HG02763 (cell line): Measurements from ENCODE around the gene NUBPL.
"Not testable (repeated sequence)": the region's sequence is repeated elsewhere in the genome, so short reads cannot be mapped to it uniquely, and the experiment has no call there.

ENCODE experiments used
- ATAC-seq: cut with Tn5 transposase; IDR thresholded peaks from one replicate; pipeline ENCODE4 v1.9.1; 2021; ENCODE audit warnings: mild to moderate bottlenecking, moderate library complexity; ENCODE audit not compliant: unreplicated experiment

NUBPL gene

GRCh38 chr14:31802838-31803237 is 241.6 kb downstream of the NUBPL start:
- no peak for ATAC-seq

DNA sequence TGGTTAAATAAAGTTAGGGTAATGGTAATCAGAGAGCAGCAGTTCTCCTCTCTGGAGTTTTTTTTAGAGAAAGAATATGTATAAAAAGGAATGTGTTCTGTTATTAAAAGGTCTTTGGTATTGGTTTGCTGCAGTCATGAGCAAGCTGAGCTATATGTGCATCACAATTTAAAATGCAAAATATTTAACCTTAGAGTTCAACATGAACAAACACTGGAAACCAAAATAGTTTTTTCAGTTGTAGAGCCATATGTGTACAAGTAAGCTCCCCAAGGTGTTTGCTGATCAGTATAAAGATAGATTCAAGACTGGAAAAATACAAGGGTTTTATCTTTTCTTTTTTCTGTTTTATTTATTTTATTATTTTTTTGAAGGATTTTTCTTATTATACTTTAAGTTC is 245.0 kb downstream of the NUBPL start:
- no peak for ATAC-seq

GRCh38 chr14:31811693-31812628 is 250.8 kb downstream of the NUBPL start:
- ATAC-seq: not testable (repeated sequence)

- not testable (repeated sequence) for ATAC-seq
Observed at GRCh38 chr14:31813724-31814490, 252.7 kb downstream of the NUBPL start.

DNA sequence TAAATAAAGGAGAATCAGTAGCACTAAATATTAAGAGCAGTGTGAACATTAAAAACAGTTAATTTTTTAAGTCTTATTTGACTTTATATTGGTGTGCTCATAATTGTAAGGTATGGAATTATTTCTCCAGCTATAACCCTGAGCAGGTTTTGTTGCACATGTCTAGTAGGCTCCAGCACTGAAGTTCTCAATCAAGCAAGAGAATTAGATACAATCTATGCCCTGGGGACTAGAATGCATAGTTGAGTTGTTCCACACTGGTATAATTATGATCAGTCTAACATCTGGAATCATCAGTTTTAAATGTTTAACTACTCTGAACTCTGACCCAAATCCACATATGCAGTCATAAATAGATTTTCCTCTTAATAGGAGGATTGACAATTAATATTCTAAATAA is 258.1 kb downstream of the NUBPL start:
- no peak for ATAC-seq

DNA sequence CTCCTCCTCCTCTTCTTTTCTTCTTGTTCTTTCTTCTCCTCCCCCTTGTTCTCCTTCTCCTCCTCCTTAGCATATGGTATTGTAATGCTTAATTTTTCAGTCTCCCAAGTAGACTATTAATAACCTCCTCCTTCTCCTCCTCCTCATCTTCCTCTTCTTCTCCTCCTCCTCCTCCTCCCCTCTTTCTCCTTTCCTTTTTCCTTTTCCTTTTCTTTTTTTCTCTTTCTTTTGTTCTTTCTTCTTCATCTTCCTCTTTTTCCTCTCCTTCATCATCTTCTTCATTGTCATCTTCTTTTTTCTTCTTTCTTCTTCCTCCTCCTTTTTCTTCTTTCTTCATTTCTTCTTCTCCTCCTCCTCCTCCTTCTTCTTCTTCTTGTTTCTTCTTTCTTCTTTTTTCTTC is 264.3 kb downstream of the NUBPL start:
- no peak for ATAC-seq

DNA sequence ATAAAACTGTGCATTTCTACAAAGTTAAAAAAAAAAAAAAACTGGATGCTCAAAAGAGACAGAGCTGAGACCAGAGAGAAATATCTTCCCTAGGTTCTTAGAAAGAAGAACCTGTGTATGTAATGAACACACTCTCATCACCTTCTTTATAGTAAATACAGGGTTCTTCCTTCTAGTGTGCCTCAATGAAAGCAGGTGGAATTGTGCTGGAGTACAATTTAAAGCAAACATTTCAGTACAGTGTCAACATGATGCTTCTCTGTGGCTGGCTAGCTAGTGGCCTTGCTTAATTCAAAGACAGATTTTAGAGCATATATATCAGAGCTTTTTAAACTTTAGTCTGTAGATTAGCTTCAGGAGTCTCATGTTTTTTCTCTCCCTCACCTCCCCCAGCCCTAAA is 266.1 kb downstream of the NUBPL start:
- ATAC-seq: no peak

- ATAC-seq: no peak
Observed at GRCh38 chr14:31828946-31829868, 268.0 kb downstream of the NUBPL start.

DNA sequence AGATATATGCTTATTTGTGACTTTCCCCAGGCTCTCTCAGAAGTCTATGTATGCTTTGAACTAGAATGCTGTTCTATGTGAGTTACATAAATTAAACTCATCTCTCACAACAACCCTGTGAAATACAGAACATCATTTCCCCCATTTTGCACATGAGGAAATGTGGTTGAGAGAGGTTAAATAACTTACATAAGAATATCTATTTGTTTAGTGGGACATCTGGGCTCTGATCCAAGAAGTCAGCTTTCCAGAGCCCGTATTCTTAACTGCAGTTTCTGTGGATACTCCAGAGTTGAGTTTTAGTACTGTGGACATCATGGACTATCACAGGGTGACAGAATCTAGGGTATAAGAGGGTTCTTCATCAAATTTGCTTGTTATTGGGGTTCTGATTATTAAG is 273.4 kb downstream of the NUBPL start:
- no peak for ATAC-seq

GRCh38 chr14:31835049-31835448 is 273.8 kb downstream of the NUBPL start:
- ATAC-seq: no peak

DNA sequence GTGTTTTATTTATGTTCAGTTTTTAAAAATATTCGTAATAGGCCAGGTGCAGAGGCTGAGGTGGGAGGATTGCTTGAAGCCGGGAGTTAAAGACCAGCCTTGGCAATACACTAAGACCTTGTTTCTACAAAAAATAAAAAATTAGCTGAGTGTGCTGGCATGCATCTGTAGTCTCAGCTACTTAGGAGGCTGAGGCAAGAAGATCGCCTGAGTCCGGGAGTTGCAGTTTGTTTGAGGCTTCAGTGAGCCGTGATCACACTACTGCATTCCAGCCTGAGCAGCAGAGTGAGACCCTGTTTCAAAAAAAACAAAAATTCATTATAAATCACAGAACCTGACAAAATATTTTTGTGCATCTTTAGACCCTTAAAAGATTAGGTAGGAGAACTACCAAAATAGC is 275.8 kb downstream of the NUBPL start:
- no peak for ATAC-seq

DNA sequence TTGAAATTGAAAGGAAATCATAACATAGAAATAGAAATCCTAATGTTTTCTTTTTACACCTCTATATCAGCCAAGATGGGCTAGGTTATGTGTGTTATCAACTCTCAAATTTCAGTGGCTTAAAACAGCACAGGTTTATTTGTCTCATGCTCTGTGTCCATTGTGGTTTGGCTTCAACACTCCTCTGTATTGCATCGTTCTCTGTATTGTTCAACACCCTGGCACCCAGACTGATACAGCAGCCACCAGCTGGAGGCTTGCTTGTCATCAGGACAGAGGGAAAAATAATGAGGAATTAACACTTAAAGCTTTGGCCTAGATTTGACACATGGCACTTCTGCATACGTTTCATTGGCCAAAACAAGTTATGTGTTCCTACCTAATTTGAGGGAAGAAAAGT is 281.7 kb downstream of the NUBPL start:
- ATAC-seq: no peak

GRCh38 chr14:31843361-31844091 is 282.3 kb downstream of the NUBPL start:
- ATAC-seq: no peak

DNA sequence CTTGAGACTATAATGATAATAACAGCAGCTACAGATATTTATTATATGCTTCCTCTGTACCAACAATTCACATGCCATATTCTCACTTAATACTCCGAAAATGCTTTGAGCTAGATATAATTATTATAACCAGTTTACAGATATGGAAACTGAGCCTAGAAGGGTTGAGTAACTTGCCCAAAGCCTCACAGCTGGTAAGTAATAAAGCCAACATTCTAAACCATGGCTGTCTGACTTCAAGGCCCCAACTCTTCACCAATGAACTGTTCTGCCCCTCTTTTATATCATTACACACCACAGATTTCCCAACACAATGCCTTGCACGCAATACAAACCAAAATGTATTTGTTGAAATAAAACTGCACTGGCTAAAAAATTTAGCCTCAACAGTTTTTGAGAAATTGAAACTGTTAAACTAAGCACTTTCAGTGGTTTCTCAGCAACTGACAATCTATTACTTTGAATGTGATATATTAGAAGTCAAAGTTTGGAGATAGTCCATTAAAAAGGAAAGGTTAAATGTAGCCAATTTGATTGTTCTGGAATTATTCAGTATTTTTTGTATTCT is 293.4 kb downstream of the NUBPL start:
- no peak for ATAC-seq

GRCh38 chr14:31855262-31855661 is 294.1 kb downstream of the NUBPL start:
- no peak for ATAC-seq

- not testable (repeated sequence) for ATAC-seq
Observed at GRCh38 chr14:31856003-31856402, 294.8 kb downstream of the NUBPL start.

DNA sequence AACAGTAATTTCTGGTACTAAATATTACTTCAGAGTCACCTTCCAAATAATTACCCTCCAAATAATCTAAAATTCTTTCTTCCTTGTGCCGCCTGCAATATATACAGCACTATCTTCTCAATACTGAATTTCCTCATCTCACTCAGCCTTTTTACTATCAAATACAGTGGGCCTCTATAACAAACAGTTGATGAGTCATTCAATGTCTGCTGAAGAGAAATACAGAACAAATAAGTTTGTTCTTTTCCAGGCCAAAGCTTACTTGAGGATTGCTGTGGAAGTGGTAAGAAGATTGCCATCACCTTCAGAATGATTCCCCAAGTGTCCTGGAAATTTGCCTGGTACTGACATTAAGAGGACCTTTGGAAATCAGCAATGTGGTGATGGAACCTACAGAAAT is 297.7 kb downstream of the NUBPL start:
- ATAC-seq: no peak

DNA sequence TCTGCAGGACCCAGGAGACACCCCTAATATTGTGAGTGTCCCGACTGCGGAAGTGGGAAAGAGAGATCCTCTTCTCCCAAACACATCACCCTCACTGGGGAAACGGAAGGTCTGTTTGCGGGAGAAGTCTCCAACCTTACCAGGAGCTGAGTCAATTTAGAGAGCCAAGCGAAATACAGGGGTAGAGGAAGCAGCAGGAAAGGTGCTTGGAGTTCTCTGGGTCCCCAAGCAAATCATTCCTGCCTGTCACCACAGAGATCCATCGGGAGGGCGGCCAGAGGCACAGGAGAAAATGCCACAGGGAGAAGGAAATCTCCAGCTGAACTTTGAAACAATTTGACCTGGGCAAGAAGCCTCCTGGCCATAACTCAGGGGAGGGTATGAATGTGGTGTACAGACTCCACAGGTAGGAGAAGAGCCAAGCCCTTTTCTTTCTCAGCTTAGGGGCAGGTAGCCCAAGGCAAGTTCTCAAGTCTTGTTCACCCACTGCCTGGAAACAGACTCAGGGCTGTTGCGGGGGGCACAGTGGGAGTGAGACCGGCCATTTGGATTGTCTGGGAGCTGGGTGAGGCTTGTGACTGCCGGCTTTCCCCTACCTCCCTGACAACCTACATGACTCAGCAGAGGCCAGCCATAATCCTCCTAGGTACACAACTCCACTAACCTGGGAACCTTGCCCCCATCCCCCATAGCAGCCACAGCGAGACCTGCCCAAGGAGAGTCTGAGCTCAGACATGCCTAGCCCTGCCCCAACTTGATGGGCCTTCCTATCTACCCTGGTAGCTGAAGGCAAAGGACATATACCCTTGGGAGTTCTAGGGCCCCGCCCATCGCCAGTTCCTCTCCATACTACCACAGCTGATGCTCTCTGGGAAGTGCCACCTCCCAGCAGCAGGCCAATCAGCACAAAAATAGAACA is 304.0 kb downstream of the NUBPL start:
- no peak for ATAC-seq

GRCh38 chr14:31867570-31867969 is 306.4 kb downstream of the NUBPL start:
- no peak for ATAC-seq
